Hematopoietic multipotent progenitor cell (in vitro differentiated cells): ENCODE measurements around the gene EDEM1. TPM values are rescaled to one million over a fixed set of nuclear protein-coding genes. Genes with fewer than 3 reads are reported as not detected.
"Not testable (repeated sequence)": the region's sequence is repeated elsewhere in the genome, so short reads cannot be mapped to it uniquely, and the experiment has no call there.

Experiments used
- DNase-seq, 3 donors: peaks; one replicate each; pipeline ENCODE4 v3.0.0-alpha.2; 2011 to 2015; ENCODE audit warnings: low read depth in 2 of 3, low spot score in 2 of 3
- total RNA-seq: library from RNA; depleted of rRNA; stranded (reverse); fragments of >200 nt; gene quantifications from one replicate; pipeline ENCODE4 v1.2.3, GENCODE V29; 2012

Gene EDEM1
- total RNA-seq, 1 donor = 16.2 TPM

GRCh38 chr3:5227812-5228211, 40.3 kb downstream of the EDEM1 start:
- no peak for DNase-seq

GRCh38 chr3:5229414-5229813, 41.9 kb downstream of the EDEM1 start:
- DNase-seq = no peak

- DNase-seq = no peak
These were observed 43.6 kb downstream of the EDEM1 start for GRCh38 chr3:5231074-5231473.

GRCh38 chr3:5231487-5231886, 44.0 kb downstream of the EDEM1 start:
- DNase-seq = no peak

- DNase-seq = no peak
These were observed 45.1 kb downstream of the EDEM1 start for GRCh38 chr3:5232570-5232969.

- no peak for DNase-seq
These were observed 45.5 kb downstream of the EDEM1 start for GRCh38 chr3:5233026-5233425.

GRCh38 chr3:5235655-5236054, 48.1 kb downstream of the EDEM1 start:
- no peak for DNase-seq

GRCh38 chr3:5238545-5238944, 51.0 kb downstream of the EDEM1 start:
- DNase-seq = no peak

GRCh38 chr3:5239602-5240001, 52.1 kb downstream of the EDEM1 start:
- DNase-seq = peak in 1 of 3 donors; percentile 42

GRCh38 chr3:5240740-5241139, 53.2 kb downstream of the EDEM1 start:
- no peak for DNase-seq

GRCh38 chr3:5242785-5243184, 55.3 kb downstream of the EDEM1 start:
- DNase-seq = not testable (repeated sequence)

- DNase-seq = peak in 1 of 3 donors; percentile 35
These were observed 58.4 kb downstream of the EDEM1 start for GRCh38 chr3:5245927-5246326.

GRCh38 chr3:5248822-5249221, 61.3 kb downstream of the EDEM1 start:
- DNase-seq = no peak

- DNase-seq = no peak
These were observed 63.1 kb downstream of the EDEM1 start for GRCh38 chr3:5250467-5251195.

- no peak for DNase-seq
These were observed 63.7 kb downstream of the EDEM1 start for GRCh38 chr3:5251196-5251583.

- DNase-seq = no peak
These were observed 64.6 kb downstream of the EDEM1 start for GRCh38 chr3:5252131-5252530.

GRCh38 chr3:5254281-5255048, 67.0 kb downstream of the EDEM1 start:
- no peak for DNase-seq

GRCh38 chr3:5255404-5256344, 68.2 kb downstream of the EDEM1 start:
- no peak for DNase-seq

GRCh38 chr3:5258526-5258925, 71.0 kb downstream of the EDEM1 start:
- no peak for DNase-seq

GRCh38 chr3:5260992-5261501, 73.5 kb downstream of the EDEM1 start:
- peak in 1 of 3 donors; percentile 44 for DNase-seq

- DNase-seq = no peak
These were observed 75.0 kb downstream of the EDEM1 start for GRCh38 chr3:5262507-5262906.
